ENCODE measurements around the gene B3GNT5. TPM values are rescaled to one million over a fixed set of nuclear protein-coding genes. Genes with fewer than 3 reads are reported as not detected.

The B3GNT5 gene
- polyA plus RNA-seq, 3 donors, result 2.3 to 12.1 (median 6.3) TPM

DNA sequence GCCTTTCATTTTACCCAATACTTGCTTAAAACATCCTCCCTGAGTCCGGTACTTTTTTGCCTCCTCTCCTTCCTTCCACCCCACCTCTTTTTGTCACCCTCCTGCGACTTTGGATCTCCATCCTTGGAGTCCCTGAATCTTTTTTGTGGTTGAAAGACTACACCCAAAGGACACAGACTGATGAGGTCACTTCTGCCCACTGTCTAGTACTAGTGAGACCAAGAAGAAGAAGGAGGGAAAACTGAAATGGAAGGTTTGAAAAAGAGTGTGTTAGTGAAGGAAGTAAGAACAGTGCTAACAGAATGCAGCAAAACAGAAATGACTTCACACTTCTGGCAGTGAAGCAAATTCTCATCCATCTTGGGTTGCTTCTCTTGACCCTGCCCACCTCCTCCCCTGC, 6.6 kb downstream of the B3GNT5 start:
- no peak overlapping the region for H3K27ac ChIP-seq (ENCODE audit: low read depth, low read length)
- 55 to 88% (median 56%) methylated on average over 2 of the region's 2 CpGs for WGBS, 3 donors

DNA sequence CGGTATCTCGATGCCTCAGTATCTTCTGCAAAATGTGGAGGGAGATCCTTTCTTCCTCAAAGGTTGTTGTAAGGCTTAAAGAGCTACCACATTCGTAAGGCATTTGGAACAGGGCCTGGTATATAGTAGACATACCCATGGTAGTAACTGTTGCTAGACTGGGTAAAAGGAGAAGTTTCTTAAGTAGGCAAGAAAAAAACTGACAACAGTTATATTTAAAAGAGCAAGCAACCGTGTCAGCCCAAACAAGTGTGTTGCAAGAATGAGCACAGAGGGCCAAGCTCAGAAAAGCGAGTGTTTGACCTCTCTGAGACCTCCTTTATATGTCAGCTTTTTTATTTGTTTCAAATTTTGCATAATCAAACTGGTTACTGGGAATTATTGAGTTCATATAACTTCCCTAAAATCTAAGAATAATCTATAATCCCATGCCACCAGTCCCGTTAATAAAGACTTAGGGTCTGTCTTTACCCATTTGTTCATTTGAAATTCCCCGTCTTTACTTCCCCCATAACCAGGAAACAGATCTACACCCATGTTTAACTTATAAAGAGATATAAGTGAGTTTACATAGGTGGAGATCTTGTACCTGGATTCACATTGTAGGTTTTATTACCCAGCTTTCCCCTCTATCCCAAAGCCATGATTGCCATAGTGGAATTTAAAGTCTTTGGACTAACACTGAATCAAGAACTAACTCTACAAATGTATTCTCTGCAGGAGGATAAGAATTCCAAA, 7.3 kb downstream of the B3GNT5 start:
- 37 to 56% (median 43%) methylated on average over 7 of the region's 7 CpGs for WGBS, 3 donors
- H3K27ac ChIP-seq (ENCODE audit: low read depth, low read length), result no peak overlapping the region

DNA sequence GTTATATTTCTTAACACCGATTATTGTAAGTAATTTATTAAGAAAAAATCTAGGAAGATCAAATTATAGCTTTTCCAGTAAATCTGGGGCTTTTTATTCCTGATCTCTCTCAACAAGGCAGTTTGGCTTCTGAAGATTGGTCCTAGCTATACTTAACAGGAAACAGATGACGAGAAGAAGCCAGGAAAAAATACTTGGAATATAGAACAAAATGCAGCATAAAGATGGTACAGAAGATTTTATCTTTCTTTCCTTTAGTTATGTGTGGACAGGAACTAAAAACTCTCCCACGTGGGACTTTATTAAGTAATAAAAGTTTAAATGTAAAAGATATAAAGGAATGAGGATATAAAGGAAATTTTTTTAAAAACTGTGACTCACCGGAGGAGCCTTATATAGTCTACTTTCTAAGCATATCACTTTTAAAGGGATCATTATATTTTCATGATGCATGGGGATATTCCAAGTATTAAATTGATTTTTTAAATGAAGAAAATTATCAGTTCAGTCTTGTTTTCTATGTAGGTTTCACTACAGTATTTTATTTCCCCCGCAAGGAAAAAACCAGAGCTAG, 8.2 kb downstream of the B3GNT5 start:
- 69 to 80% (median 70%) methylated on average over 5 of the region's 5 CpGs for WGBS, 3 donors
- H3K27ac ChIP-seq (ENCODE audit: low read depth, low read length), result no peak overlapping the region

DNA sequence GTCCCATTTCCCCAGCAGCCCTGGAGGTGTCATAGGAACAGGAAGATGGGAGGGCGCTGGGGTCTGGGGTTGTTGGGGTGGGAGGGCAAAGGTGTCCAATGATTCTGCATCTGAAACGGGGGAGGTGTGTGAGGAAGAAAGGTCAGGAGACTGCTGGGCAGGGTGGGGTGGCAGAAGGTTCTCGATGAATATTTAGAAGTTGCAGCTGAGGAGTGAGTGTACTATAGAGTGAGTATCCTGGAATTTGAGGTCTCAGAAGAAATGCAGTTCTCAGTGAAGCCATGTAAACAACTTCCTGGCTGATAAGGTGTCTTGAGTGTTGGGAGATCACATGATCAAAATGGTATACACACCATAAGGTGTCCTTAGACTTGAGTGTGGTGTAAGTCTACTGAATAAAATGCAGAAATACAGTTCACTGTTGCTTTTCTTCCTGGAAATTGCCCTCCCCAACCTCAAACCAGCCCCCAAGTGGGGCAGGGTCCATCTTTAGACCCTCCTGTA, 9.9 kb downstream of the B3GNT5 start:
- 83 to 94% (median 84%) methylated on average over 3 of the region's 3 CpGs for WGBS, 3 donors
- no peak overlapping the region for H3K27ac ChIP-seq (ENCODE audit: low read depth, low read length)

DNA sequence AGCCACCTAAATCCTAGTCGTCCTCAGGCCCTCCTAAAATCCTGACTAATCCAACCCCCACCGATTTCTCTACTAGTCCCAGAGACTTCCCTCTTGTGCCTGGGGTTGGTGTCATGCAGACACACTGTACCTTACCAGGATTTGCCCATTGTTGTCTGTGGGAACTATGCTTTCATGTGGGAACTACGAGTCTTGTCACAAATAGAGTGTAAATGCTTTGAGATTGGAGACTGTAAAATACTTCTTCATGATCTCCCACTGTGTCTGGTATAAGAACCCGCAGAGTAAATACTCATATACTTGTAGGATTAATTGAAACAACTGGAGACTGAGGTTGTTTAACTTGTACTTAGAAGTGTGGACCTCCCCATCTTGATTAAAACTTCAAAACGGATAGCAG, 11.2 kb downstream of the B3GNT5 start:
- 69 to 77% (median 71%) methylated on average over 5 of the region's 5 CpGs for WGBS, 3 donors
- no peak overlapping the region for H3K27ac ChIP-seq (ENCODE audit: low read depth, low read length)

DNA sequence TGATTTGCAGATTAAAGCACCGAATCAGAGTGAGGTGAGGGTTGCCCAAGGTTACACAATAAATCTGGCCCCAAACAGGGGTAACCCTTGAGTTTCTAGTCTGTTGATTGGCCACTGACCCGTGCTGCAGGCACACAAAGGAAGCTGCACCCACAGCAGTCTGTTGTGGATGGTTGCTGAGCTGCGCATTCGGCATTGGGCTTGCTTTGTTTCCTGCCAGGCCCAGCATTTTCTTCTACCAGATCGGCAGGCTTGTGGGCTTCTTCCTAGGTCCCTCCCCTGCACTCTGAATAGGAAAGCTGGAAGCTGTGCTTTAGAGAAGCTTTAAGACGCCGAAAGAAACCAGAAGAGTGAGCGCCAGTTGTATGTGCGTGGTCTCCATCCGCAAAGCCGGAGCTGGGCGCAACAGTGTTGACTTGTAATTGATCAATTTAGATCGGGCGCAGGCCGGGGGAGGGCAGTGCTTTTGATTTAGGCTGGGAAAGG, 12.1 kb downstream of the B3GNT5 start:
- 46 to 59% (median 48%) methylated on average over 15 of the region's 15 CpGs for WGBS, 3 donors
- H3K27ac ChIP-seq (ENCODE audit: low read depth, low read length), result no peak overlapping the region

DNA sequence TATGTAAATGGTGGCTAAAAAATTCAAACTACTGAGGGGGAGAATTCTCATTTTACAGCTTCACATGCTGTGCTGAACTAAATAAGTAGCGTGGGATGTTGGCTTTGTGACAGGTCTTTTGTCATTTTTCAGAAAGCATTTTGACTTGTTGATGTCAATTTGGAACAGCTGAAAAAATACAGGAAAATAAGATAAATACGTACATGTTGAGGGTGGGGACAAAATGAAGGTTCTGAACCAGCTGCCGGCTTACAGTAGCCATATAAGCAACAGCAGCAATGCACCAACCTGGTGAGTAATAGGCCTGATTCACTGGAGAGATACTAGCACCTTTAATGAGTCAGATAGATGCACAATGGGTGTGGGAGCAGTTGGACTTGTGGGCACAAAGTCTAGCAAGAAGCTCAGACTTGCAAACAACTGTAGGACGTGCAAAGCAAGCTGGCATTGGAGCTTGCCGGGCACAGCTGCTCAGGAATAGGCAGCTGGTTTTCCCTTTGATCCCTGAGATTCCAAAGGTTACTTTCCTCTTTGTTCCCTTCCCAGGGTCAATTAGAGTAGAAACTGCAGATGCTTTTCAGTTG, 12.9 kb downstream of the B3GNT5 start:
- H3K27ac ChIP-seq (ENCODE audit: low read depth, low read length), result no peak overlapping the region
- WGBS, 3 donors, result 32 to 78% (median 67%) methylated on average over 5 of the region's 5 CpGs

DNA sequence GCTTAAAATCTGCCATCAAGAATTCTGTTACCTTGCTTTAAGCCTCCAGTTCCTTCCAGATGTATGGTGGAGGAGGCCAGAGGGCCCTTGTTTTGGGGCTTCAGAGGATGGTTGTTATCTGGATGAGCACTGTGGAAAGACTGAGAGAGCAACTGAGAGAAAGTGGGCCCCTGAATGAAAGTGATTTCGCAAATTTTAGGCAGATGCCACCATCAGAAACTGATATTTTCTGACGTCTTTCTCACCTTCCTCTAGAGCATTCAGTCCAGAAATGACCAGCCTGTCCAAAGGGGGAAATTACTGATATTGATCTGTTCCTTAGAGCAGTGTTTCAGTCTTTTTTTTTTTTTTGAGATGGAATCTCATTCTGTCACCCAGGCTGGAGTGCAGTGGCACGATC, 13.4 kb downstream of the B3GNT5 start:
- no peak overlapping the region for H3K27ac ChIP-seq (ENCODE audit: low read depth, low read length)
- WGBS, 3 donors, result 83 to 89% (median 87%) methylated on average over 3 of the region's 3 CpGs

DNA sequence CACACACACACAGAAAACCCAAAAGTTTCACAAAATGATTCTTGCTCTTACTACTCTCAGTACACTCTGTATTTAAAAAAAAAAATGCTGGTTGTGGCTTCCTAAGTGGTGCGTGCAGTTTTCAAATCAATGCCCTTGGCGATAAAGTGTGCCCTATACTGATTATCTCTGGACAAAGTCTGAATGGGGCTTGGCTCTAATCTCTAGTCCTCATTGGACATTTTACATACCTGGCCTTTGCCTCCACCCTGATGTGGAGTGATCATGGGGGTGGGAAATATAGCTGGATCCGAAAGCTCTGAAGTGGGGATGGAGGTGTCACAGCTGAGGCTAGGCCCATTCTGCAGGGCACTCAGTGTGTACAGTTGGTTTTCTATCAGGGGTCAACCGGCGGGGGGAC, 14.1 kb downstream of the B3GNT5 start:
- no peak overlapping the region for H3K27ac ChIP-seq (ENCODE audit: low read depth, low read length)
- WGBS, 3 donors, result 73 to 96% (median 94%) methylated on average over 5 of the region's 5 CpGs

DNA sequence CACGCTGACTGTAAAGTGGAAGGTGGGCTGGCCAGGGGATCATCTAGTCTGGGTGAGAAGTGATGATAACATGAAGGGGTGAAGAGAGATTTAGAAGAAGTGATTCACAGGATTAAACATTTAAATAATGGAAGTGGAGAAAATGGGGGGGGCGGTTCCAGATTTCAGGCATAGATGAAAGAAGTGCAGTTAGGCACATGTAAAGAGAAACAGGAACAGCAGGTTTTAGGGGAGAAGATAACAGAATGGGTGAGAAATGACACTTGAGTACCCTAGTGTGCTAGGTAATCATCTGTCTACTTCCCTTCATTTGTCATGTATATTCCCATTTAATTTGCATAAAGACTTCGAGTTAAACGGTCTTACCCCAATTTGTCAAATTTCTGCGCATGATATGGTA, 15.3 kb downstream of the B3GNT5 start:
- no peak overlapping the region for H3K27ac ChIP-seq (ENCODE audit: low read depth, low read length)
- WGBS, 3 donors, result 74 to 83% (median 80%) methylated on average over 5 of the region's 5 CpGs

DNA sequence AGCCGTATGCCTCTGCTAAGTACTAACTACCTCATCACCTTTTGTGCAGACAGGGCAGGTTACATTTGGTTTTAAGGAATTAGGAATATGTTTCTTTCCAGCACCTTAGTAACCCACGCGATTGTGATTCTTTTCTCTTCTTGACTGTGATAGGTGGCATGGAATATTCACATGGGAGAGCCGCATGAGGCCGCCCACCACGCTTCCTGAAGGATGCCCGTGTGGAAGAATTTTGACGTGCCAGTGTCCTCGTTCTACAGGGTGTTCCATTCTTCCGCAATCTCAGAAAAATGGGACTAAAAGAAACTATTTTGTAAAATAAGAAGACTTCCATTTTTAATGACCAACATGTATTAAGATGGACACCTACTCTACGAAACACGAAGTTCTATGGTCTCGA, 16.3 kb downstream of the B3GNT5 start:
- H3K27ac ChIP-seq (ENCODE audit: low read depth, low read length), result no peak overlapping the region
- WGBS, 3 donors, result 88 to 98% (median 93%) methylated on average over 13 of the region's 13 CpGs

DNA sequence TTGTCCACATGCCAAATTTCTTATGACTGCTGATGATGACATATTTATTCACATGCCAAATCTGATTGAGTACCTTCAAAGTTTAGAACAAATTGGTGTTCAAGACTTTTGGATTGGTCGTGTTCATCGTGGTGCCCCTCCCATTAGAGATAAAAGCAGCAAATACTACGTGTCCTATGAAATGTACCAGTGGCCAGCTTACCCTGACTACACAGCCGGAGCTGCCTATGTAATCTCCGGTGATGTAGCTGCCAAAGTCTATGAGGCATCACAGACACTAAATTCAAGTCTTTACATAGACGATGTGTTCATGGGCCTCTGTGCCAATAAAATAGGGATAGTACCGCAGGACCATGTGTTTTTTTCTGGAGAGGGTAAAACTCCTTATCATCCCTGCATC, 17.3 kb downstream of the B3GNT5 start:
- 71 to 94% (median 85%) methylated on average over 7 of the region's 7 CpGs for WGBS, 3 donors
- H3K27ac ChIP-seq (ENCODE audit: low read depth, low read length), result no peak overlapping the region

DNA sequence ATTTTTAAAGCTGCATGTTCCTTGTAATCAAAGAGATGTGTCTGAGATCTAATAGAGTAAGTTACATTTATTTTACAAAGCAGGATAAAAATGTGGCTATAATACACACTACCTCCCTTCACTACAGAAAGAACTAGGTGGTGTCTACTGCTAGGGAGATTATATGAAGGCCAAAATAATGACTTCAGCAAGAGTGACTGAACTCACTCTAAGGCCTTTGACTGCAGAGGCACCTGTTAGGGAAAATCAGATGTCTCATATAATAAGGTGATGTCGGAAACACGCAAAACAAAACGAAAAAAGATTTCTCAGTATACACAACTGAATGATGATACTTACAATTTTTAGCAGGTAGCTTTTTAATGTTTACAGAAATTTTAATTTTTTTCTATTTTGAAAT, 19.1 kb downstream of the B3GNT5 start:
- H3K27ac ChIP-seq (ENCODE audit: low read depth, low read length), result no peak overlapping the region
- WGBS, 3 donors, result 97 to 98% (median 97%) methylated on average over 3 of the region's 3 CpGs

DNA sequence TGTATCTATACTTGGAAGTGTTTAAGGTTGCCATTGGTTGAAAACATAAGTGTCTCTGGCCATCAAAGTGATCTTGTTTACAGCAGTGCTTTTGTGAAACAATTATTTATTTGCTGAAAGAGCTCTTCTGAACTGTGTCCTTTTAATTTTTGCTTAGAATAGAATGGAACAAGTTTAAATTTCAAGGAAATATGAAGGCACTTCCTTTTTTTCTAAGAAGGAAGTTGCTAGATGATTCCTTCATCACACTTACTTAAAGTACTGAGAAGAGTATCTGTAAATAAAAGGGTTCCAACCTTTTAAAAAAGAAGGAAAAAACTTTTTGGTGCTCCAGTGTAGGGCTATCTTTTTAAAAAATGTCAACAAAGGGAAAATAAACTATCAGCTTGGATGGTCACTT, 19.7 kb downstream of the B3GNT5 start:
- H3K27ac ChIP-seq (ENCODE audit: low read depth, low read length), result no peak overlapping the region

DNA sequence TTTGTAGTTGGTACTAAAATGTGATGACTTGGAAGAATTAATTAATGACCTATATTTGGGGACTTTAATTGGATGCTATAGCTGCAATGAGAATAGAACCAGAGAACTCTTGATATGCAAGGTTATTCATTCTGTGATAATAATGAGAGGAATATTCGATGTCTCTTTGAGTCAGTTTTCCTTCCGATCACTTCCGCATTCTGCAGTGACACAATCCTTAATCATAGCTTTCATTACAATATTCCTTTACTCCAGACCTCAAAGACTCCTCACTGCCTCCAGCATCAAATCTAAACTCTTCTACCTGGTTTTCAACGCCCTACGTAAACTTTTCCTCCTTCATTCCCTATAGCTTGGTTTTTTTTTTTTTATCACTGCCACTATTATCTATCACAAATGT, 21.6 kb downstream of the B3GNT5 start:
- H3K27ac ChIP-seq (ENCODE audit: low read depth, low read length), result no peak overlapping the region
- 70 to 85% (median 83%) methylated on average over 5 of the region's 5 CpGs for WGBS, 3 donors

DNA sequence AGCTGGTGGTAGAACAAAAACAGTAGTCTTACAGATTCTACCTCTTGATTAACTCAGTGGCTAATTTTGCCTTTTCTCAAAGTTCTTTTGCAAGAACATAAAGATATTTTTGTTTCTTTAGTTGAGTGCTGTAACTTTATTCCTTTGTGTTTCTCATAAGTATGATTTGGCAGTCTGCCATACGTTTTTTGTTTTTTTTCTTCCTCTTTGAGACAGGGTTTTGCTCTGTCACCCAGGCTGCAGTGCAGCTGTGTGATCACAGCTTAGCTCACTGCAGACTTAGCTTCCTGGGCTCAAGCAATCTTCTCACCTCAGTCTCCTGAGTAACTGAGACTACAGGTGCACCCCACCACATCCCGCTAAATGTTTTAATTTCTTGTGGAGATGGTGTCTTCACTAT, 22.4 kb downstream of the B3GNT5 start:
- 35 to 47% (median 39%) methylated on average over 2 of the region's 2 CpGs for WGBS, 3 donors
- no peak overlapping the region for H3K27ac ChIP-seq (ENCODE audit: low read depth, low read length)

DNA sequence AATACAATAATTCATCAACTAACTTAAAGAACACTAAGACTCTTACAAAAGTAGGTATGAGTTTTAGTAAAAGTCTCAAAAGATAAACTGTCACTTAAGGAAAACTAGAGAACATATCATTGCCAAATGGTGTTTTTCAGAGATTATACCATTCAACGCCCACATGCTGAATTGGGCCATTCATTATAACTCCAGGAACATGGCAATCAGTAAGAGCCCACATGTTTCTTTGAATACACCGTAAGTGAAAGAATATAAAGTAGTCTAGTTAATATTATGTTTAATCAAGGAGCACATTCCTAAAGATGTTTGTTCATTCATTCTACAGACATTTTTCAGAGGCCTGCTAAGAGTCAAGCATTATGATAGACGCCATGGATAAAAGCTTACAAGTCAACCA, 22.9 kb downstream of the B3GNT5 start:
- no peak overlapping the region for H3K27ac ChIP-seq (ENCODE audit: low read depth, low read length)
- 74 to 89% (median 83%) methylated on average over 3 of the region's 3 CpGs for WGBS, 3 donors

DNA sequence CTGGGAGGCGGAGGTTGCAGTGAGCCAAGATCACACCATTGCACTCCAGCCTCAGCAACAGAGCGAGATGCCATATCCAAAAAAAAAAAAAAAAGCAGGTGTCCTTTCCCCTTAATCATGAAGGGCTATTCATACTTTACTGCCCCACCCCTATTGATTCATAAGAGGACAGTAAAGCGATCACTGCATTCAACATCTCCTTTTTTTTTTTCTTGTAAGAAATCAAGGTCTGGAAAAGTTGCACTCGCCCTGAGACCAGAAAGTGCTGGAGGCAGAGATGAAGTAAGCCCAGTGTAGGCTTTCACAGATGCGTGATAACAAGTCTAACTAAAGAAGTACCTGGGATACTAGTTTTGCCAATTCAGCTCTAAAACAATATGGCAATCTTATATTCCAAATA, 24.2 kb downstream of the B3GNT5 start:
- H3K27ac ChIP-seq (ENCODE audit: low read depth, low read length), result no peak overlapping the region
- WGBS, 3 donors, result 95 to 99% (median 98%) methylated on average over 5 of the region's 5 CpGs

DNA sequence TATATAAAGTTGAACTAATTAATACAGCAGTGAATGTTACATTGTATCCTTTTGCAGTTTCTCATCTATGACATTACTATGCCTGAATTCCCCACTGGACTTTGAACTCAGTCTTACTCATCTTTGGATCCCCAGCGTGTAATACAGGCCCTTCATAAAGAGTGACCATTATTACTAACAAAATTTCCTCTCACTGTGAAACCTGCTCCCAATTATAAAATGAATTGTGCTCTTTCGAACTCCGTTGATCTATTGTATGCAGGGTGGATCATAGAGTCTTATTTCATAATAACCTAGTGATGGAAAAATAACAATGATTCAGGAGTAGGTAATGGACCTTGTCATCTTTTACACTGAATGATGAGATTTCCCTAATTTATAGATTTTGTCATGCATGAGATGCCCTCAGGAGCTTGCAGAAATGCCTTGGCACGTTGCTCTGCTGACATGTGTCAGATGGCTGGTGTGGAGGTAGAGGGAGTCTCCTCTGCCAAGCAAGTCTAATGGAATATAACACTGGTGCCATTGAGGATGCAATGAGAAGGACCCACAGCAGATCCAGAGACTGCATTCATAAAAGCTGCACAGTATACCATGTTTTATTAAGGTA, 25.5 kb downstream of the B3GNT5 start:
- no peak overlapping the region for H3K27ac ChIP-seq (ENCODE audit: low read depth, low read length)
- WGBS, 3 donors, result 74 to 88% (median 88%) methylated on average over 4 of the region's 4 CpGs
